Left kidney (tissue), 1 donor: ENCODE data around the gene KCTD14. TPM values are rescaled to one million over a fixed set of nuclear protein-coding genes. Genes with fewer than 3 reads are reported as not detected.

Source experiments
- polyA plus RNA-seq: library from polyadenylated mRNA; unstranded; fragments of 120-200 nt; gene quantifications from one replicate; pipeline ENCODE4 v1.2.1, GENCODE V29; 2013; ENCODE audit not compliant: insufficient read length

The KCTD14 gene
- polyA plus RNA-seq, 1 donor = 14.1 TPM

Other genes with a start within 250 kb of the KCTD14 start
- 76.8 TPM for gene RSF1, start 202.6 kb downstream of the KCTD14 start, polyA plus RNA-seq
- 49.3 TPM for gene AAMDC, start 202.1 kb downstream of the KCTD14 start, polyA plus RNA-seq
- 53.6 TPM for gene INTS4, start 28.6 kb downstream of the KCTD14 start, polyA plus RNA-seq
- gene THRSP, start 40.6 kb upstream of the KCTD14 start, polyA plus RNA-seq = 0.23 TPM
- gene NDUFC2, start 56.6 kb upstream of the KCTD14 start, polyA plus RNA-seq = 126 TPM
- 67.8 TPM for gene ALG8, start 116.3 kb upstream of the KCTD14 start, polyA plus RNA-seq
- gene KCTD21, start 165.3 kb upstream of the KCTD14 start, polyA plus RNA-seq = 8.0 TPM
- 4.9 TPM for gene USP35, start 165.6 kb upstream of the KCTD14 start, polyA plus RNA-seq